Measurements from ENCODE around the gene ZNF316. TPM values are rescaled to one million over a fixed set of nuclear protein-coding genes. Genes with fewer than 3 reads are reported as not detected.

ZNF316 gene
- total RNA-seq, 2 donors from 2014 or later, result 21.4 to 29.6 TPM

DNA sequence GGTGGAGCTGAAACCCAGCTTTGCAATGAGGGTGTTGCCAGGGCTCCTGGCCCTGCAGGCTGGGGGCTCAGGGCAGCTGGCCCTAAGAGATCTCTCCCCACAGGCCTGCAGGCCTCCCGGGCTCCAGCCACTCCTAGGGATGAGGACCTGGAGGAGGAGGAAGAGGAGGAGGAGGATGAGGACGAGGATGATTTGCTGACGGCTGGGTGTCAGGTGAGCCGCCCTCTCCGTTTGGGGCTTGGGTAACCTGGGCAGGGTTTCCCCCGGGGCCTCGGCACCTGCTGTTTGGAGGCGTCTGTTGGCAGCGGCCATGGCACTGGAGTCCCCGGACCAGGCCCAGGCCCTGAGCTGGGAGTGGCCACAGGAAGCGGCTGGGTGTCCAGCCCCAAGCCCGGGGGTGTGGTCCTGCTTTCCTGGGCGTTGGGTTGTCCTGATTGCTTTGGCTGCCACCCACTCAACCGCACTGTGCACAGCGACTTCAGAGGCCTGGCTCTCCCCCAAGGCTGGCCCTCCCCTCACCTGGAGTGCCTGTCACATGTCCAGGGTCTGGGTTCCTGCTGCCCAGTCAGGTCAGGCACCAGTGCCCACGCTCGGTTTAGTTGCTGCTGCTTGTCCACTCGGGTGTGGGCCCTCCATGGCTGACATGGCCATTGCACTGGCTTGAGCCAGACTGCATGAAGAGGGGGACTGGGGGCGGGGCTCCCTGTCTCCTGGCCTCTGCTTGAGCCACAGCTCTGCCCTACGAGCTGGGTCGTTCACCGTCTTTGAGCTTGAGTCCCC is 5.9 kb downstream of the ZNF316 start:
- 92 to 93% methylated on average over 16 to 22 of the region's 22 CpGs for WGBS, 2 experiments (ENCODE audit: insufficient coverage in 1 of 2, insufficient read length in 1 of 2)
- Mint-ChIP-seq H3K4me3 (no peak overlapping the region), H3K4me1 (peaks cover 9% of the 10 kb centered on the region), H3K27ac (no peak overlapping the region), H3K27me3 (ENCODE audit: insufficient read depth) (no peaks in the 10 kb centered on the region), H3K36me3 (ENCODE audit: low read depth) (peaks cover 48% of the 10 kb centered on the region), H3K9me3 (no peaks in the 10 kb centered on the region)
- H3K36me3 ChIP-seq (ENCODE audit: control insufficient read depth, insufficient read depth, low read length), result peaks cover 13% of the 10 kb centered on the region
- no peak overlapping the region for H3K27ac ChIP-seq (ENCODE audit: low read depth, low read length)
- no peaks in the 10 kb centered on the region for H3K4me1 ChIP-seq (ENCODE audit: control insufficient read depth, insufficient read depth, low read length)
- no peaks in the 10 kb centered on the region for H3K9me3 ChIP-seq (ENCODE audit: control insufficient read depth, low read length)
- no peak overlapping the region for H3K4me3 ChIP-seq (ENCODE audit: low read length)
- no peak overlapping the region for H3K9ac ChIP-seq (ENCODE audit: extremely low read depth, low read length, poor library complexity, severe bottlenecking)
- TF ChIP-seq, protein P1, sequence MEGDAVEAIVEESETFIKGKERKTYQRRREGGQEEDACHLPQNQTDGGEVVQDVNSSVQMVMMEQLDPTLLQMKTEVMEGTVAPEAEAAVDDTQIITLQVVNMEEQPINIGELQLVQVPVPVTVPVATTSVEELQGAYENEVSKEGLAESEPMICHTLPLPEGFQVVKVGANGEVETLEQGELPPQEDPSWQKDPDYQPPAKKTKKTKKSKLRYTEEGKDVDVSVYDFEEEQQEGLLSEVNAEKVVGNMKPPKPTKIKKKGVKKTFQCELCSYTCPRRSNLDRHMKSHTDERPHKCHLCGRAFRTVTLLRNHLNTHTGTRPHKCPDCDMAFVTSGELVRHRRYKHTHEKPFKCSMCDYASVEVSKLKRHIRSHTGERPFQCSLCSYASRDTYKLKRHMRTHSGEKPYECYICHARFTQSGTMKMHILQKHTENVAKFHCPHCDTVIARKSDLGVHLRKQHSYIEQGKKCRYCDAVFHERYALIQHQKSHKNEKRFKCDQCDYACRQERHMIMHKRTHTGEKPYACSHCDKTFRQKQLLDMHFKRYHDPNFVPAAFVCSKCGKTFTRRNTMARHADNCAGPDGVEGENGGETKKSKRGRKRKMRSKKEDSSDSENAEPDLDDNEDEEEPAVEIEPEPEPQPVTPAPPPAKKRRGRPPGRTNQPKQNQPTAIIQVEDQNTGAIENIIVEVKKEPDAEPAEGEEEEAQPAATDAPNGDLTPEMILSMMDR (conservative IDR thresholded peaks at IDR 0.05), result no peak
- H3K27me3 ChIP-seq (ENCODE audit: control insufficient read depth, insufficient read depth, low read length, poor library complexity, severe bottlenecking), result no peaks in the 10 kb centered on the region
- DNase-seq, result no peak

DNA sequence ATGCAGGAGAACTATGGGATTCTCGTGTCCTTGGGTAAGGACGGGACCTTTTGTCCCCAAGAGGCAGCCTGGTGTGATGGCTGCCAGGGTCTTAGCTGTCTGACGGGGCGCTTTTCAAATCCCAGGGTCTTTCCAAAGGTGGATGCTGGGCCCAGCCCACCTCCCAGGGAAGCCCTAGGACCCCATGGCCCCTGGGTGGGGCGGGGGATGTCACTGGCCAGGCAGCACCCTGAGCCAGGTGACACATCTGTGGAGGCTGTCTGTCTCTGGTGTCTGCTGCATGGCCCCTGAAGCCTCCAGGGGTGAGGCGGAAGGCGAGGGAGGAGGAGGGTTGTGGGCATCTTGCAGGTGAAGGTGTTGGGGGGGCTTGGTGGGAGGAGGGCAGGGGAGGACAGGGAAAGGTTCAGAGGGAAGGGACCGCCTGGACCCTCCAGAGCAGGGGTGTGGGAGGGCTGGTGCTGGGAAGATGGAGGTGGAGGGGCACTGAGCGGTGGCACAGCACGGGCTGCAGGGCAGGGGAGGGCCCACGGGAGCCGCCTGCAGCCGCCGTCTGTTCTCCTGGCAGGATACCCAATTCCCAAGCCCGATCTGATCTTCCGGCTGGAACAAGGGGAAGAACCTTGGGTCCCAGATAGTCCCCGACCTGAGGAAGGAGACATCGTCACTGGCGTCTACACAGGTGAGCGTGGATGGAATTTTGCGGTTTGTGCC is 7.0 kb downstream of the ZNF316 start:
- H3K27ac Mint-ChIP-seq, result no peak overlapping the region
- peaks cover 21% of the 10 kb centered on the region for H3K36me3 ChIP-seq (ENCODE audit: control insufficient read depth, insufficient read depth, low read length)

DNA sequence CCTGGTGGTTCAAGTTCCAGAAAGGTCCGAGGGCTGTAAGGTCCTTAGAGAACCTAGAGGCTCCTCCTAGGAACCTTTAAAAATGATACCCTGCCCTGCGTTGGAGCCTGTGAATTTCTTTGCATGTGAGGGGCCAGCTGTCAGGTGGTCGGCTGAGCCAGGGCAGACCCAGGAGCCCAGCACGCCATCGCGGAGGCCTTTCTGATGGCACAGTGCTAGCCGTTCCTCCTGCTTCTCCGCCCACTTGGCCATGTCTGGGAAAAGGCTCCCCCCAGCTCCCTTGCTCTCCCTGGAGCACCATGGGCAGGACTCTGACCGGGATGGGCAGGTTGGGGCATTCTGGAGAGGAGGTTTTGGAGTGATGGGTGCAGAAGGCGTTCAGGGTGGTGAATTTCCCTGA is 7.6 kb downstream of the ZNF316 start:
- H3K36me3 ChIP-seq (ENCODE audit: control insufficient read depth, insufficient read depth, low read length), result peaks cover 21% of the 10 kb centered on the region
- WGBS, 2 experiments (ENCODE audit: insufficient coverage in 1 of 2, insufficient read length in 1 of 2), result 93 to 98% methylated on average over 5 to 10 of the region's 10 CpGs
- no peak overlapping the region for H3K27ac Mint-ChIP-seq
- no peaks in the 10 kb centered on the region for H3K4me1 ChIP-seq (ENCODE audit: control insufficient read depth, insufficient read depth, low read length)
- H3K27ac ChIP-seq (ENCODE audit: low read depth, low read length), result no peak overlapping the region
- TF ChIP-seq, protein P1 (conservative IDR thresholded peaks at IDR 0.05), result no peak
- no peaks in the 10 kb centered on the region for H3K9me3 ChIP-seq (ENCODE audit: control insufficient read depth, low read length)
- DNase-seq, result no peak
- no peaks in the 10 kb centered on the region for H3K27me3 ChIP-seq (ENCODE audit: control insufficient read depth, insufficient read depth, low read length, poor library complexity, severe bottlenecking)
- peaks cover 42% of the 10 kb centered on the region for H3K36me3 Mint-ChIP-seq (ENCODE audit: low read depth)
- H3K9ac ChIP-seq (ENCODE audit: extremely low read depth, low read length, poor library complexity, severe bottlenecking), result no peak overlapping the region
- H3K4me1 Mint-ChIP-seq, result peaks cover 6% of the 10 kb centered on the region
- H3K27me3 Mint-ChIP-seq (ENCODE audit: insufficient read depth), result no peaks in the 10 kb centered on the region
- no peak overlapping the region for H3K4me3 ChIP-seq (ENCODE audit: low read length)
- H3K9me3 Mint-ChIP-seq, result no peaks in the 10 kb centered on the region
- no peak overlapping the region for H3K4me3 Mint-ChIP-seq

More for the DNA sequence above, 7.0 kb downstream of the ZNF316 start:
- peaks cover 48% of the 10 kb centered on the region for H3K36me3 Mint-ChIP-seq (ENCODE audit: low read depth)
- no peak overlapping the region for H3K27ac ChIP-seq (ENCODE audit: low read depth, low read length)
- no peaks in the 10 kb centered on the region for H3K9me3 Mint-ChIP-seq
- H3K27me3 Mint-ChIP-seq (ENCODE audit: insufficient read depth), result no peaks in the 10 kb centered on the region
- H3K4me3 Mint-ChIP-seq, result no peak overlapping the region
- no peak overlapping the region for H3K9ac ChIP-seq (ENCODE audit: extremely low read depth, low read length, poor library complexity, severe bottlenecking)
- H3K4me3 ChIP-seq (ENCODE audit: low read length), result no peak overlapping the region
- no peak for DNase-seq
- TF ChIP-seq, protein P1 (conservative IDR thresholded peaks at IDR 0.05), result no peak
- H3K4me1 ChIP-seq (ENCODE audit: control insufficient read depth, insufficient read depth, low read length), result no peaks in the 10 kb centered on the region
- H3K27me3 ChIP-seq (ENCODE audit: control insufficient read depth, insufficient read depth, low read length, poor library complexity, severe bottlenecking), result no peaks in the 10 kb centered on the region
- H3K9me3 ChIP-seq (ENCODE audit: control insufficient read depth, low read length), result no peaks in the 10 kb centered on the region
- peaks cover 9% of the 10 kb centered on the region for H3K4me1 Mint-ChIP-seq
- WGBS, 2 experiments (ENCODE audit: insufficient coverage in 1 of 2, insufficient read length in 1 of 2), result 93 to 98% methylated on average over 16 to 21 of the region's 21 CpGs

Data from endodermal cell (in vitro differentiated cells).